HG02852 (cell line): ENCODE results near the gene DGKB.

Experiments used
- ATAC-seq: cut with Tn5 transposase; IDR thresholded peaks from one replicate; pipeline ENCODE4 v1.9.1; 2021; ENCODE audit warnings: mild to moderate bottlenecking, moderate library complexity; ENCODE audit not compliant: unreplicated experiment

Gene DGKB

GRCh38 chr7:14691034-14691433, 211.5 kb downstream of the DGKB start:
- peak; percentile 69 for ATAC-seq

- ATAC-seq, result no peak
These were observed 212.1 kb downstream of the DGKB start for GRCh38 chr7:14690486-14690885.

- ATAC-seq, result no peak
These were observed 212.5 kb downstream of the DGKB start for GRCh38 chr7:14690075-14690474.

GRCh38 chr7:14688208-14688607, 214.3 kb downstream of the DGKB start:
- no peak for ATAC-seq

GRCh38 chr7:14687777-14688176, 214.8 kb downstream of the DGKB start:
- ATAC-seq, result no peak

- no peak for ATAC-seq
These were observed 215.3 kb downstream of the DGKB start for GRCh38 chr7:14687241-14687640.

- no peak for ATAC-seq
These were observed 217.4 kb downstream of the DGKB start for GRCh38 chr7:14685167-14685566.

- no peak for ATAC-seq
These were observed 219.6 kb downstream of the DGKB start for GRCh38 chr7:14682910-14683465.

- no peak for ATAC-seq
These were observed 225.7 kb downstream of the DGKB start for GRCh38 chr7:14676896-14677295.

- ATAC-seq, result no peak
These were observed 229.3 kb downstream of the DGKB start for GRCh38 chr7:14673202-14673601.

GRCh38 chr7:14666913-14667312, 235.6 kb downstream of the DGKB start:
- ATAC-seq, result no peak

- no peak for ATAC-seq
These were observed 236.2 kb downstream of the DGKB start for GRCh38 chr7:14666304-14666703.

- no peak for ATAC-seq
These were observed 262.8 kb downstream of the DGKB start for GRCh38 chr7:14639801-14640200.

- no peak for ATAC-seq
These were observed 263.2 kb downstream of the DGKB start for GRCh38 chr7:14639329-14639728.

GRCh38 chr7:14637968-14638367, 264.6 kb downstream of the DGKB start:
- no peak for ATAC-seq

- ATAC-seq, result no peak
These were observed 266.6 kb downstream of the DGKB start for GRCh38 chr7:14635955-14636354.

GRCh38 chr7:14630048-14630447, 272.5 kb downstream of the DGKB start:
- ATAC-seq, result peak; percentile 74

GRCh38 chr7:14628516-14628915, 274.0 kb downstream of the DGKB start:
- ATAC-seq, result no peak

- ATAC-seq, result no peak
These were observed 276.5 kb downstream of the DGKB start for GRCh38 chr7:14626076-14626475.

- ATAC-seq, result no peak
These were observed 280.0 kb downstream of the DGKB start for GRCh38 chr7:14622559-14622958.

- no peak for ATAC-seq
These were observed 296.4 kb downstream of the DGKB start for GRCh38 chr7:14606101-14606500.

- ATAC-seq, result no peak
These were observed 297.9 kb downstream of the DGKB start for GRCh38 chr7:14604606-14605005.

GRCh38 chr7:14602851-14603250, 299.7 kb downstream of the DGKB start:
- no peak for ATAC-seq
